ENCODE results near the gene NTM. TPM values are rescaled to one million over a fixed set of nuclear protein-coding genes. Genes with fewer than 3 reads are reported as not detected.

Gene NTM
- polyA plus RNA-seq, 1 donor from 2014 or later = 39.4 TPM

DNA sequence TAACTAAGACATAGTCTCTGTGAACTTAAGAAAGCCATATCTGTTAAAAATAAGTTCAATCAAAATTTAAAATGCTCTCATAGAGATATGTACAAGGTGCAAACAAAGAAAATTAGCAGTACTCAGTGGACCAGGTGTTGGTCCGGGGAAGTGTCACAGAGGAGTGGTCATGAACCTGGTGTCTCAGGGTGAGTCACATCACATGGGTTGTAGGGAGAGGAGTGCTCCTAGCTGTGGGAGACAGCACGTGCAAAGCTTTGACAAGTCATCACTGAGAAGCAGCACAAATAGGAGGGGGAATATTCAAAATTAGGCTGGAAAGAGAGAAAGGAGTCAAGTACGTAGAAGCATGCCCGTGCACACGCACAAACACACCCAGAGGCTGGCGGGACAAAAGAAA is 438.1 kb downstream of the NTM start:
- no peaks in the 10 kb centered on the region for H4K20me1 ChIP-seq (ENCODE audit: insufficient read depth)
- H2AFZ ChIP-seq (ENCODE audit: low read depth, low read length) = no peak overlapping the region
- no peaks in the 10 kb centered on the region for H3K79me2 ChIP-seq (replicated peaks; ENCODE audit: insufficient read depth, low read length)
- no peaks in the 10 kb centered on the region for H3K27me3 ChIP-seq (ENCODE audit: insufficient read depth, low read depth, low read length)
- no peaks in the 10 kb centered on the region for H3F3A ChIP-seq (ENCODE audit: insufficient read depth, low read length, poor library complexity, severe bottlenecking)
- H3K9ac ChIP-seq (ENCODE audit: low read length) = no peak overlapping the region
- no peaks in the 10 kb centered on the region for H3K36me3 ChIP-seq (ENCODE audit: insufficient read depth, low read length)
- TF ChIP-seq, protein P1, sequence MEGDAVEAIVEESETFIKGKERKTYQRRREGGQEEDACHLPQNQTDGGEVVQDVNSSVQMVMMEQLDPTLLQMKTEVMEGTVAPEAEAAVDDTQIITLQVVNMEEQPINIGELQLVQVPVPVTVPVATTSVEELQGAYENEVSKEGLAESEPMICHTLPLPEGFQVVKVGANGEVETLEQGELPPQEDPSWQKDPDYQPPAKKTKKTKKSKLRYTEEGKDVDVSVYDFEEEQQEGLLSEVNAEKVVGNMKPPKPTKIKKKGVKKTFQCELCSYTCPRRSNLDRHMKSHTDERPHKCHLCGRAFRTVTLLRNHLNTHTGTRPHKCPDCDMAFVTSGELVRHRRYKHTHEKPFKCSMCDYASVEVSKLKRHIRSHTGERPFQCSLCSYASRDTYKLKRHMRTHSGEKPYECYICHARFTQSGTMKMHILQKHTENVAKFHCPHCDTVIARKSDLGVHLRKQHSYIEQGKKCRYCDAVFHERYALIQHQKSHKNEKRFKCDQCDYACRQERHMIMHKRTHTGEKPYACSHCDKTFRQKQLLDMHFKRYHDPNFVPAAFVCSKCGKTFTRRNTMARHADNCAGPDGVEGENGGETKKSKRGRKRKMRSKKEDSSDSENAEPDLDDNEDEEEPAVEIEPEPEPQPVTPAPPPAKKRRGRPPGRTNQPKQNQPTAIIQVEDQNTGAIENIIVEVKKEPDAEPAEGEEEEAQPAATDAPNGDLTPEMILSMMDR (IDR thresholded peaks at IDR 0.05; ENCODE audit: poor library complexity, severe bottlenecking) = no peak
- no peak for TF ChIP-seq EZH2 (IDR thresholded peaks at IDR 0.05; ENCODE audit: borderline replicate concordance, insufficient read depth, low read length, poor library complexity, severe bottlenecking)
- no peak for TF ChIP-seq POLR2AphosphoS5 (IDR thresholded peaks at IDR 0.05)
- no peak for TF ChIP-seq TAF1 (IDR thresholded peaks at IDR 0.05; ENCODE audit: low read depth)
- TF ChIP-seq MXI1 (conservative IDR thresholded peaks at IDR 0.05; ENCODE audit: poor library complexity, severe bottlenecking) = no peak
- TF ChIP-seq SMC3 (conservative IDR thresholded peaks at IDR 0.05; ENCODE audit: poor library complexity) = no peak
- TF ChIP-seq, protein P2, sequence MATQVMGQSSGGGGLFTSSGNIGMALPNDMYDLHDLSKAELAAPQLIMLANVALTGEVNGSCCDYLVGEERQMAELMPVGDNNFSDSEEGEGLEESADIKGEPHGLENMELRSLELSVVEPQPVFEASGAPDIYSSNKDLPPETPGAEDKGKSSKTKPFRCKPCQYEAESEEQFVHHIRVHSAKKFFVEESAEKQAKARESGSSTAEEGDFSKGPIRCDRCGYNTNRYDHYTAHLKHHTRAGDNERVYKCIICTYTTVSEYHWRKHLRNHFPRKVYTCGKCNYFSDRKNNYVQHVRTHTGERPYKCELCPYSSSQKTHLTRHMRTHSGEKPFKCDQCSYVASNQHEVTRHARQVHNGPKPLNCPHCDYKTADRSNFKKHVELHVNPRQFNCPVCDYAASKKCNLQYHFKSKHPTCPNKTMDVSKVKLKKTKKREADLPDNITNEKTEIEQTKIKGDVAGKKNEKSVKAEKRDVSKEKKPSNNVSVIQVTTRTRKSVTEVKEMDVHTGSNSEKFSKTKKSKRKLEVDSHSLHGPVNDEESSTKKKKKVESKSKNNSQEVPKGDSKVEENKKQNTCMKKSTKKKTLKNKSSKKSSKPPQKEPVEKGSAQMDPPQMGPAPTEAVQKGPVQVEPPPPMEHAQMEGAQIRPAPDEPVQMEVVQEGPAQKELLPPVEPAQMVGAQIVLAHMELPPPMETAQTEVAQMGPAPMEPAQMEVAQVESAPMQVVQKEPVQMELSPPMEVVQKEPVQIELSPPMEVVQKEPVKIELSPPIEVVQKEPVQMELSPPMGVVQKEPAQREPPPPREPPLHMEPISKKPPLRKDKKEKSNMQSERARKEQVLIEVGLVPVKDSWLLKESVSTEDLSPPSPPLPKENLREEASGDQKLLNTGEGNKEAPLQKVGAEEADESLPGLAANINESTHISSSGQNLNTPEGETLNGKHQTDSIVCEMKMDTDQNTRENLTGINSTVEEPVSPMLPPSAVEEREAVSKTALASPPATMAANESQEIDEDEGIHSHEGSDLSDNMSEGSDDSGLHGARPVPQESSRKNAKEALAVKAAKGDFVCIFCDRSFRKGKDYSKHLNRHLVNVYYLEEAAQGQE (IDR thresholded peaks at IDR 0.05; ENCODE audit: borderline replicate concordance) = no peak
- H3K27ac ChIP-seq (ENCODE audit: low read length) = no peak overlapping the region
- H3K4me2 ChIP-seq (ENCODE audit: low read length) = no peak overlapping the region
- no peaks in the 10 kb centered on the region for H3K9me3 ChIP-seq (ENCODE audit: low read length)
- no peaks in the 10 kb centered on the region for H3K9me2 ChIP-seq (ENCODE audit: insufficient read depth, low read length)
- no peak overlapping the region for H3K4me3 ChIP-seq (ENCODE audit: low read length)

DNA sequence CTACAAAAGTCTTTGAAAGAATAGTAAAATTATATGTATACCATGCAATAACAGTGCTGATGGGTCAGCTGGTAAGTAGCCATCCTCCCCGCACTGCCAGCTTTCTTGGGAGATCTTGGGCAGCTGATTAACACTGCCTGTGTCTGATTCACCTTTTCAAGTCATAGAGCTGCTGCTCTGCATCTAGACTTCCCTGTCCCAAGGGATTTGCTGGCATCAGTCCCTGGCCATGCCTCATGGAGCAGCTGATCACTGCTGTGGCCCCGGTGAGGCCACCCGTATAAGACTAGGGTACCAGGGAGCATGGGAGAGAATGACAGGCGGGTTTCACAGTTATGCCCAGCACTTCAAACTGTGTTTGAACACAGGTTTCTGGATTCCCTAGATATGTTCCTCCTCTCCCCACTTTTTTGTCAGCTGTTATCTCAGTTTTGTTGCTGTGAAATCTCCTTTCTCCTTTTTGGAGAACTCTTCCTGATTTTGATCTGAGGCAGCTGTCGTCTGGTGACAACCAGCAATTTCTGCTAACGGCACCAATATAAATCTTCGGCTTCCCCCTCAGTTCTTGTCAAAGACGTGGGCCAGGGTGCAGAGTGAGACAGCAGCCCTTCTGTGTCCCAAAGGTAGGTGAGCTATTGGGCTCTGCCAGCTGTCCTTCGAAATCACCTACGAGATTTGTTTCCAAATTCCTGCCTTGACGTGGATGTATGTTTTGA is 438.9 kb downstream of the NTM start:
- H3K27me3 ChIP-seq (ENCODE audit: insufficient read depth, low read depth, low read length) = no peaks in the 10 kb centered on the region
- no peak overlapping the region for H3K27ac ChIP-seq (ENCODE audit: low read length)
- no peak overlapping the region for H3K4me2 ChIP-seq (ENCODE audit: low read length)
- no peaks in the 10 kb centered on the region for H3K36me3 ChIP-seq (ENCODE audit: insufficient read depth, low read length)
- H3K9me2 ChIP-seq (ENCODE audit: insufficient read depth, low read length) = no peaks in the 10 kb centered on the region
- no peaks in the 10 kb centered on the region for H3K79me2 ChIP-seq (replicated peaks; ENCODE audit: insufficient read depth, low read length)
- no peak overlapping the region for H3K4me3 ChIP-seq (ENCODE audit: low read length)
- H3K9me3 ChIP-seq (ENCODE audit: low read length) = no peaks in the 10 kb centered on the region
- no peaks in the 10 kb centered on the region for H3F3A ChIP-seq (ENCODE audit: insufficient read depth, low read length, poor library complexity, severe bottlenecking)
- no peaks in the 10 kb centered on the region for H4K20me1 ChIP-seq (ENCODE audit: insufficient read depth)
- no peak overlapping the region for H2AFZ ChIP-seq (ENCODE audit: low read depth, low read length)
- H3K9ac ChIP-seq (ENCODE audit: low read length) = no peak overlapping the region
- TF ChIP-seq EZH2 (IDR thresholded peaks at IDR 0.05; ENCODE audit: borderline replicate concordance, insufficient read depth, low read length, poor library complexity, severe bottlenecking) (no peak), EP300 (conservative IDR thresholded peaks at IDR 0.05; ENCODE audit: poor library complexity, severe bottlenecking) (no peak), TAF1 (IDR thresholded peaks at IDR 0.05; ENCODE audit: low read depth) (no peak), POLR2AphosphoS5 (IDR thresholded peaks at IDR 0.05) (no peak)

All from neural cell (in vitro differentiated cells).